HG03342 (cell line): Measurements from ENCODE around the gene MET.
"Not testable (repeated sequence)": the region's sequence is repeated elsewhere in the genome, so short reads cannot be mapped to it uniquely, and the experiment has no call there.

Experiments used
- ATAC-seq: cut with Tn5 transposase; IDR thresholded peaks from one replicate; pipeline ENCODE4 v1.9.1; 2021; ENCODE audit warnings: mild to moderate bottlenecking, moderate library complexity; ENCODE audit not compliant: unreplicated experiment

Gene MET

GRCh38 chr7:116804471-116804870 is 132.5 kb downstream of the MET start:
- ATAC-seq: no peak

GRCh38 chr7:116805100-116805544 is 133.1 kb downstream of the MET start:
- no peak for ATAC-seq

DNA sequence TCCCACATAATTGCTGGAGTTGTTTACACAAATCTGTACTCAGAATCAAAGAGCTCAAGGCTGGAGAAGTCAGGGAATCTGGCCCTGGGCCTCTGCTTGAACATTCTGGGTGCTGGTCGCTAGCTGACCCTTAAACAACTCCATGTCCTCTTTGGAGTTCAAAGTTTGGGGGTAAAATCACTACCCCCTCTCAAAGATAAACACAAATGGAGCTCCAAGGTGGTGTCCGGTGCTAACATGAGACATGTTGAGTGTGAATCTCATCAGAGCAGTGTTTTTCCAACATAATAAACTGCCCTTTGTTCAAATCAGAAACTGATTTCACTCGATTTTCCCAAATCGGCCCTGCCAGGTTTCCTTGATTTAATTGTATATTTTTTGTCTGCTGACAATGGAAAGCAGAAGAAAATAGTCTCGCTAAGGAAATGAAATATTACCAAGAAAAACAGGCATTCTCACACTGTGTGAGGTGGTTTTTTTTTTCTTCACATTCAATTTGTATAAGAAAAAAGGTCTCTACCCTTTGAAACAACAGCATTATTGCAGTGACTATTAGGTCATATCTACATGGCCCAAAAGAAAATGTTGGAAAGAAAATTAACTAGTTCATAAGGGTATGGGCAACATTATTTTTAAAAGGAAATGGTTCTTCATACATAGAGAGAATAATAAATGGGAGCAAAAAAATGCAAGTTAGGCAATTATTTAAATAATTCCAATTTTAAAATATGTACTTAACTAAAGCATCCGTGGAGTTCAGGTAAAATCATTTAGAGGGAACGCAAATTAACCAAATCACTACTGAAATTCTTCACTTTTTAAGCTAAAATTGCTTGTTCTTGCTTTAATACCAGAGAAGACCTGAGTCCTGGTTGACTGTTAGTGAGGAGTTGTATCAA is 134.3 kb downstream of the MET start:
- ATAC-seq: no peak

GRCh38 chr7:116807011-116807560 is 135.1 kb downstream of the MET start:
- no peak for ATAC-seq

DNA sequence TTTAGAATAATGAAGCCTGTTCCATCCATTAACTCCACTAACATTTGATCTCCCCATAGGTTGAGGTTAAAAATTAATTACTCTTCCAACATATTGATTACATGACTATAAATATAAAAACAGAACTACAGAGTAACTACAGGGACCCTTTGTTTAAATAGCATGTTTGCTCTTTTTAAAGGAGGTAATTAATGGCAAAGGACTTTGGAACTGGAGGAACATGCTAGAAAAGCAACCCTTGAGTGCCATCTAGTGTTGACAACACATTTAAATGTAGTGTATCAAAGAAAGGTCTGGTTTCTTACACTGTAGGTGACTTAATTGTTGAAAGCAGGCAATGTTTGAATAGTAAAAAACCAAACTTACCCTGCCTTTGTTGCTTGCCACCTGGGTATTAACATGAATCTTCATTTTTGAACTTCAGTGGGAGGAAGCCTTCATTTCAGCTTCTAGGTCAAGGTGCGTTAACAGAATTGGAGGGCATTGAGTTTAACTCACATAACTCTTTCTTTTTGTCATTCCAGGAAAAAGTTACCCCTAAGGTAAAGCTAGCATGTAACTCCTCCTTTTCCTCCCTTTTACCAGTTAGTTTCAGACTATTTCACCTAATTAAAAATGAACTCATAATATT is 137.8 kb downstream of the MET start:
- peak; percentile 77 for ATAC-seq

DNA sequence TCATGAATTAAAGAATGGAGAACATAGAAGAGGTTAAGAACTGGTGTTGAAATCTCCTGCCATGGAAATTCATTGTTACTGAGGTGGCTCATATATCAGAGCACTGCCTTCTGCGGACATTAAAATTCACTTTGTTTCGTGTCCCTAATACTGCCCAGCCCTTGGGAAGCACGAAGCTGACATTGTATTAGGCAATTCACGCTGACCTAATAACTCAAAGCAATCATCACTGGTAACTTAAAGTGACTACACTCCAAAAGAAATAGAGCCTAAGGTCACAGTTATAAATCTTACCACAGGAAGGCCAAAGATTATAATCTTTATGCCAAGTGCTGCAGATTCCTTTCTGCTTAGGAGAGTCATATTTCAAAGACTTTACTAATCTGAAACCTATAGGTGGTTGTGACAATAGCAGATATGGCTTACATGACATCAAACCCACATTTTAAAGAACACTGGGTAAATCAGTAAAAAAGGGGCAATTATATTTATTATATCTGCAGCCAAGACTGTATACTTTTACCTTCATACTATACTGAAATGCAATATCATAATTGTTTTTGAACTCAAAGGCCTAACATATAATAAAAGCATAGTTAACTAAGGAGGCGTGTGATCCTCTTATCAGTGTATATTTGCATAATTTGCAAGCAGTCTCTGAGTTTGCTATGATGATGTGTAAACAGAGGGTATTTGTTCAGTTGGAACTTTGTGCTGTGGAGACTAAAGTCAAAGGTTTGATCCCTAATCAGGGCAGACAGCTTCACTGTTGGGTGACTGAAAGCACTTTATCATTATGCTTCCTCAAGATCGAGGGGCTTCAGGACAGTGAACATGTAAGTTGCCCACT is 138.5 kb downstream of the MET start:
- ATAC-seq: no peak

GRCh38 chr7:116811768-116812167 is 139.8 kb downstream of the MET start:
- no peak for ATAC-seq

DNA sequence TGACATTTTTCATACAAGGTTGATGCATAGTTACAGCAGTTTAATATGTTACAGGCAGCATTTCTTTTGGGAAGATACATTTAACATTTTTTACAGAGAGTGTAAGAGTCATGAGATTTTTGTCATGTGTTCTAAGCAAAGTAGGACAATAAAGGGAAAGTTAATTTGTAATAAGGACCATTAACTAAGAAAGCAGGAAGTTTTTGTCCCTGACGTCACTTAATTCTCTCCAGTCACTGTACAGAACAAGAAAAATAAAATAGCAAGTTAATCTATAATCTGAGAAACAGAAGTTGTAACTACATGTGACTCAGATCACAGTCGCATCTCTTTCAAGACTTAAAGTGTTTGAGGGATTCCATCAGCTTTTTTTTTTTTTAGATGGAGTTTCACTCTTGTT is 140.9 kb downstream of the MET start:
- ATAC-seq: no peak

- ATAC-seq: not testable (repeated sequence)
Observed at GRCh38 chr7:116813371-116813770, 141.4 kb downstream of the MET start.

DNA sequence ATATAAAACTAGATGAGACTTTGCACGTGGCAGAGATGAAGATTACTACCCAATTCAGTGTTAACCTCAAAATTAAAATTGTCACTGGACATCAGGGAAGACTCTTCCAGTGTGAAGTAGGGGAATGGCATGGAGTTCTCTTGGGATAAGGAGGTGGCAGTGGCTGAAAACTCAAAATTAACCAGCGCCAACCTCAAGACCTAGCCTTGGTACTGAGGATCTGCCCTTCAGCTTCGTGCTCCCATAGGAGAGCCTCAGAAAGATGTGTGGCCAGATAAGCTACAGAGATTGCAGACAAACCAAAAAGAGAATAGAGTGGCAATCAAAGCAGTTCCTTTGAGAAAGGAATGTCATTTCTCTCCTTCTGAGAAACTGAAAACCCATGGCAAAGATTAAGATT is 143.0 kb downstream of the MET start:
- no peak for ATAC-seq

GRCh38 chr7:116820149-116820548 is 148.2 kb downstream of the MET start:
- no peak for ATAC-seq

DNA sequence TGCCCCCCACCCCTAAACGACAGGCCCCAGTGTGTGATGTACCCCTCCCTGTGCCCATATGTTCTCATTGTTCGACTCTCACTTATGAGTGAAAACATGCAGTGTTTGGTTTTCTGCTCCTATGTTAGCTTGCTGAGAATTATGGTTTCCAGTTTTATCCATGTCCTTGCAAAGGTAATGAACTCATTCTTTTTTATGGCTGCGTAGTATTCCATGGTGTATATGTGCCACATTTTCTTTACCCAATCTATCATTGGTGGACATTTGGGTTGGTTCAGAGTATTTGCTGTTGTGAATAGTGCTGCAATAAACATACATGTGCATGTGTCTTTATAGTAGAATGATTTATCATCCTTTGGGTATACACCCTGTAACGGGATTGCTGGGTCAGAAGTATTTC is 149.7 kb downstream of the MET start:
- not testable (repeated sequence) for ATAC-seq

GRCh38 chr7:116824449-116824848 is 152.5 kb downstream of the MET start:
- ATAC-seq: no peak

- ATAC-seq: no peak
Observed at GRCh38 chr7:116828281-116828680, 156.3 kb downstream of the MET start.

GRCh38 chr7:116829041-116829440 is 157.0 kb downstream of the MET start:
- ATAC-seq: no peak

DNA sequence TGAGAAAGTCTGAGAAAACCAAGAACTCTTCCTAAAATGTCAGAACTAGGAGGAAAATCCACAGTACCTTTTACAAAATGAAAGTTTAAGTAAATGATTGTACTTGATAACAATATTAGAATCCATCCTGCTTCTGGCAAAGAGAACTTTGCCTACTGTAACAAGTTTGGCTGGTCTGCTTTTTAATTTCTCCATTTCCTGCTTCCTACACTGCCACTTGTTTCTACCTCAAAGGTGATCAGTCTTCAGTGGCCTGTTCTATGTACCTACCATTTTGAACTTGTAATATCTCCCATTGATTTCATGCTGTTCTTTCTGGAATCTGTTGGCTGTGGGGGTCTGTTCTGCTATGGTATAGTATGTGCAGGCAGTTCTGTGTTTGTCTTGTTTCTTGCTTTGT is 157.5 kb downstream of the MET start:
- ATAC-seq: no peak

DNA sequence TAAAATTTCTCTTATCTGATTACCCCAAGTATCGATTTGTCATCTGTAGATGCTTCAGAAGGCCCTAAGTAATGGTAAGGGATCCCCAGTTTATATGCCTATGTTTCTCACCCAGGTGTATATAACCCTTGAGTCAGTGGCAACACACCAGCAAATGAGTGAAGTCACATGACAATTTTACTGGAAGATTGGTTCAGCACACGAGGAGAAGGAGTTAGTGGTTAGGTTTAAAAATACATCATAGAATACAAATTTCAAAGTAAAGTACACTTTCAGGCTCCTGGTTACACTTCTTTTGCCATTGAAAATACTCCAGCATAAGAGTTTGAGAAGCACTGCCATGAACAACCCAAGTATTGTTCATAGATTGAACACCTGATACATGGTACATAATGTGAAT is 160.7 kb downstream of the MET start:
- ATAC-seq: no peak

- ATAC-seq: no peak
Observed at GRCh38 chr7:116834815-116835504, 163.0 kb downstream of the MET start.

DNA sequence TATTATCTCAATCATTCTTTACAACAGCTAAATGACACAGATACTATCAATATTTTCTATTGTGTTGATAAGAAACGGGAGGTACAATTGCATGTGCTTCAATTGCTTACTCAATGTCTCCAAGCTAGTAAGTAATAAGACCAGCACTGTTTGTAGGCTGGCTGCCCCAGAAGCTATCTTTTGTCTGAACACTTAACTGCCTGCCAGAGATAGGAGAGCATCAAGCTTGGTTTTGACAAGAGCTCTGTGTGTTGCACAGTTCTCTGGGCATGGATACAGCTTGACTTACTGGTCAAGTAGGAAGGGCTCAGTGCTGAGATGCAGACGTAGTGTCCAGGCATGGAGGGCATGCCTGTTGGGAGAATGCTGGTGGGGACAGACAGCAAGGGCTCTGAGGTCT is 164.1 kb downstream of the MET start:
- no peak for ATAC-seq

- no peak for ATAC-seq
Observed at GRCh38 chr7:116836911-116837310, 164.9 kb downstream of the MET start.

GRCh38 chr7:116837586-116837985 is 165.6 kb downstream of the MET start:
- no peak for ATAC-seq
